ENCODE data around the gene TMPRSS6.

DNA sequence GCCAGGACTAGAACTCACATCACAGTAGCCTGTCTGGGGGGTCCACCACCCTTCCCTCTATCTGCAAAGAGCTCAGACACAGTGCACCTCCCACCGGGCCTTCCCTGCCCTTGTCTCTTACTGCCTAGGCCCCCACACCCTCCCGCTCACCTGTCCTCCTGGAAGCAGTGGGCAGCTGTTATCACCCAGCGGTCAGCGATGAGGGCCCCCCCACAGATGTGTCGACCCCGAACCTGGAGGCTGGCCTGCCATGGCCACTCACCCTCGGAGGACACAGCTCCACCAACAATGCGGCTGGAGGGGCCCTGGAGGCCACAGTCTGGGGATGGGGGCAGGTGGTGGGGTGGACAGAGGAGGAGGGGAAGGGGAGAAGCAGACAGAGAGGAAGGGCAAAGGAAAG lies 39.2 kb downstream of the TMPRSS6 start:
- TF ChIP-seq, protein P1, sequence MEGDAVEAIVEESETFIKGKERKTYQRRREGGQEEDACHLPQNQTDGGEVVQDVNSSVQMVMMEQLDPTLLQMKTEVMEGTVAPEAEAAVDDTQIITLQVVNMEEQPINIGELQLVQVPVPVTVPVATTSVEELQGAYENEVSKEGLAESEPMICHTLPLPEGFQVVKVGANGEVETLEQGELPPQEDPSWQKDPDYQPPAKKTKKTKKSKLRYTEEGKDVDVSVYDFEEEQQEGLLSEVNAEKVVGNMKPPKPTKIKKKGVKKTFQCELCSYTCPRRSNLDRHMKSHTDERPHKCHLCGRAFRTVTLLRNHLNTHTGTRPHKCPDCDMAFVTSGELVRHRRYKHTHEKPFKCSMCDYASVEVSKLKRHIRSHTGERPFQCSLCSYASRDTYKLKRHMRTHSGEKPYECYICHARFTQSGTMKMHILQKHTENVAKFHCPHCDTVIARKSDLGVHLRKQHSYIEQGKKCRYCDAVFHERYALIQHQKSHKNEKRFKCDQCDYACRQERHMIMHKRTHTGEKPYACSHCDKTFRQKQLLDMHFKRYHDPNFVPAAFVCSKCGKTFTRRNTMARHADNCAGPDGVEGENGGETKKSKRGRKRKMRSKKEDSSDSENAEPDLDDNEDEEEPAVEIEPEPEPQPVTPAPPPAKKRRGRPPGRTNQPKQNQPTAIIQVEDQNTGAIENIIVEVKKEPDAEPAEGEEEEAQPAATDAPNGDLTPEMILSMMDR (conservative IDR thresholded peaks at IDR 0.05 in 1 of 2, IDR thresholded peaks at IDR 0.05 in 1 of 2; ENCODE audit: low read depth in 1 of 2, low read length in 2 of 2), result no peak
- TF ChIP-seq EZH2 (IDR thresholded peaks at IDR 0.05; ENCODE audit: low read length, missing control alignments), result no peak
